Left lobe of liver (tissue), 2 donors: ENCODE results near the gene IREB2. TPM values are rescaled to one million over a fixed set of nuclear protein-coding genes. Genes with fewer than 3 reads are reported as not detected.
"Not testable (repeated sequence)": the region's sequence is repeated elsewhere in the genome, so short reads cannot be mapped to it uniquely, and the experiment has no call there.

Experiments used
- ATAC-seq: fragments of 200-7000 bp; cut with Tn5 transposase; one replicate; pipeline ENCODE4 v1.9.1; 2020; ENCODE audit warnings: mild to moderate bottlenecking, moderate library complexity
- DNase-seq: peaks from one replicate; pipeline ENCODE4 v3.0.0-alpha.2; 2020; ENCODE audit warnings: low spot score
- total RNA-seq: library from RNA; stranded (reverse); gene quantifications from one replicate; pipeline ENCODE4 v1.2.1, GENCODE V29; 2021
- donor health status: DM: no; HTN: no; CAD: no; lungs with moderate emphysema.
- donor health status: DM: no; HTN: yes; CAD: no.

IREB2 gene, protein sequence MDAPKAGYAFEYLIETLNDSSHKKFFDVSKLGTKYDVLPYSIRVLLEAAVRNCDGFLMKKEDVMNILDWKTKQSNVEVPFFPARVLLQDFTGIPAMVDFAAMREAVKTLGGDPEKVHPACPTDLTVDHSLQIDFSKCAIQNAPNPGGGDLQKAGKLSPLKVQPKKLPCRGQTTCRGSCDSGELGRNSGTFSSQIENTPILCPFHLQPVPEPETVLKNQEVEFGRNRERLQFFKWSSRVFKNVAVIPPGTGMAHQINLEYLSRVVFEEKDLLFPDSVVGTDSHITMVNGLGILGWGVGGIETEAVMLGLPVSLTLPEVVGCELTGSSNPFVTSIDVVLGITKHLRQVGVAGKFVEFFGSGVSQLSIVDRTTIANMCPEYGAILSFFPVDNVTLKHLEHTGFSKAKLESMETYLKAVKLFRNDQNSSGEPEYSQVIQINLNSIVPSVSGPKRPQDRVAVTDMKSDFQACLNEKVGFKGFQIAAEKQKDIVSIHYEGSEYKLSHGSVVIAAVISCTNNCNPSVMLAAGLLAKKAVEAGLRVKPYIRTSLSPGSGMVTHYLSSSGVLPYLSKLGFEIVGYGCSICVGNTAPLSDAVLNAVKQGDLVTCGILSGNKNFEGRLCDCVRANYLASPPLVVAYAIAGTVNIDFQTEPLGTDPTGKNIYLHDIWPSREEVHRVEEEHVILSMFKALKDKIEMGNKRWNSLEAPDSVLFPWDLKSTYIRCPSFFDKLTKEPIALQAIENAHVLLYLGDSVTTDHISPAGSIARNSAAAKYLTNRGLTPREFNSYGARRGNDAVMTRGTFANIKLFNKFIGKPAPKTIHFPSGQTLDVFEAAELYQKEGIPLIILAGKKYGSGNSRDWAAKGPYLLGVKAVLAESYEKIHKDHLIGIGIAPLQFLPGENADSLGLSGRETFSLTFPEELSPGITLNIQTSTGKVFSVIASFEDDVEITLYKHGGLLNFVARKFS
- 25.1 TPM for total RNA-seq

DNA sequence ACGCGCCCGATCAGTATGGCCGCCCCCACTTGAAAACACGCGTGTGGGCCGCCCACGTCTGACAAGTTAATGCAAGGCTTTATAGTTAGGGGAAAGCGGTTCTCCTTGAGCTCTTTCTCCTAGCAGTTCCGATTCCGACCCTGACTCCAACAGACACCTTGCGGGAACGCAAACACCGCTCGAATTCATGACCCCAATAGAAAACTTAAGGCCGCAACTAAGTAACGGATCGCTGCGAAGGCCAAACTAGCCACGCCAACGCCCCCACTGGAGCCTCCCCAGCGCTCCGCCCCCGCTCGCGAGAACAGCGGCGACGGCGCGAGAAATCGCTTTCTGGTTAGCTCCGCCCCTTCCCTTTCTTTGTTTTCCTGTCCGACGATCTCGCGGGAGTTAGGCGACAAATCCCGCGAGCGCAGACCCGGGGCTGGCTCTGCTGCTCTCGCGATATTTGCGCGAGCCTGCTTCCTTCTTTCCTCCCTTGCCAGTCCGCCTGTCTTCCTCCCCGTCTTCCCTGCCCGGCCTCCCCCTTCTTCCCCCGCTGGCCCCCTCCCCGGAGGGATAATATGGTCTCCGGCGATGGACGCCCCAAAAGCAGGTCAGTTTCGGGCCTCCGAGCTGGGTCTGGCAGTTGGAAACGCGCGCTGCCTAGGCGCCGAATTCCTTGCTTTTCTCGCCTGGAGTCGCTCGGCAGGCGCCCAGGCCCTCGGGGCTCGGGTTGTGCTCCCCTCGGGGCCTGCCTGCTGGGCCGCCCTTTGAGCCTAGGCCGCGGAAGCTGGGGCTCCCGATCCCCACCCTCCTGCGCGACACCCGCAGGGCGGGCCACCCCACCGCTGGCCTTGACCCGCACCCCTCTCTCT lies at the start of gene IREB2:
TSS of gene IREB2 (plus strand) at position 455 of the 857 bp plus-strand sequence. CDS start at position 577, 122 bp downstream.
- DNase-seq (peak; percentile 98), ATAC-seq (peak; percentile 95)

DNA sequence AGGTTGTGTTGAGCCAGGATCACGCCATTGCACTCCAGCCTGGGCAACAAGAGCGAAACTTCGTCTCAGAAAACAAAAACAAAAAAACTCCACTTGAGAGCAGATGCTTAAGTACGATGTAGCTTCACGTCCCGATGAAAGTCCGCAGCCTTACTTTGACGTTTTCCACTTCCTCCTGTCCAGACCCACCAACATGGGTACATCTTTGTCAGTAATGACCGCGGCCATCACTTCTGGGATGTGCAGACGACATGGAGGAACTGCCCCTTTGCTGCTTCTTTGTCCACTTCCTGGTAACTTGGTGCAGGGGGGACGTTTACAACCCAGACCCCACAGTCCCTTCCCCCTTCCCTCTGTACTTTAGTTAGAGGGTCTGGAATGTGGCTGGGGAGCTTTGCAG lies 49.2 kb upstream of the IREB2 start:
- no peak for DNase-seq
- ATAC-seq: no peak

DNA sequence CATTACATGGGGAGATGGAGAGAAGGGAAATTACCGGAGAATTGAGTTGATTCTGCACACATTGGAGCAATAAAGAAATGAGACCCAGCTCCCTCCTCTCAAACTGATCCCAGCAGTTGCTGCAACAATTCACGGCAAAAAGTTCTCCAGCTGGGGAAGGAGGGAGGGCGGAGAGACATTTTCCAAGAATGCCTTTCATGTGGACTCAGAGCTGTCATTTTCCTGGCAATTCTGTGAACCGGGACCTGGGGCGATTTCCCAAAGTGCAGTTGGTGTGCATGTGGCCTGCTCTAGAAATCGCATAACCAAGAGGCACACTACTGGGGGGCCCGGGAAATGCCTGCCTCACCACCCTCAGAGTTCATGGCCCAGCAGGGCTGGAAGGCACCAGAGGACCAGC lies 48.7 kb upstream of the IREB2 start:
- ATAC-seq: no peak
- DNase-seq: no peak

DNA sequence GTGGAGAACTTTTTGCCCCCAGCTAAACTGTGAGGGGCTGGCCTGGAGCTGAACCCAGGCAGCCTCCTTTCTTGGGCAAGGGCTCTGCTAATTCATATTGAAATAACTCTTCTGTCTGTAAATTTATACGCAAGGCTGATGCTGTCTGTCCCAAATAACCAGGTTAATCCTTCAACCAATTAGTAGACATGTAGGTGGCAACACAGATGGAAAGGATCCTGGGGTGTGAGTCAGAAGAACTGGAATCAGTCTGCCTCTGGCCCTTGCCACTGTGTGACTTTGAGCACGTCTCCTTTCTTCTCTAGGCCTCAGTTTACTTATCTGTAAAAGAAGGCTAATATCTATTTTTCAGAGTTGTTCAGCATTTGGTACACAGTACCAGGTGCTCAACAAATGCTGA lies 48.3 kb upstream of the IREB2 start:
- ATAC-seq: no peak

DNA sequence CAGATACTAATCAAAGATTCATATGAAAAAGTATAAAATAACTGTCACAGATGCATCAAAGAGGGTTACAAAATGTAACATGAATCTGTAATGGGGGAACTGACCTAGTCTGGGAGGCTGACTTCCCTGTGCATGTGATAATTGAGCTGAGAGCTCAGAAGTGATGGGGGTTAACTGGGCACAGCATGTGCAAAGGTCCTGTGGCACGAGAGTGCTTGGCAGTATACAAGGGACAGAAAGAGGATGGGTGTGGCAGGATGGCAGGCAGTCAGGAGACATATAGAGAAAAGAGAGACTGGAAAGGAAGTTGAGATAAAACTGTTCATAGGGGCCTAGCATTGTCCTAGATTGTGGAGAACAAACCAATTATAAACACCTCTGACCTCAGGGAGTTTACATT lies 47.8 kb upstream of the IREB2 start:
- DNase-seq (no peak), ATAC-seq (no peak)

More for the DNA sequence above, 48.3 kb upstream of the IREB2 start:
- DNase-seq: no peak

DNA sequence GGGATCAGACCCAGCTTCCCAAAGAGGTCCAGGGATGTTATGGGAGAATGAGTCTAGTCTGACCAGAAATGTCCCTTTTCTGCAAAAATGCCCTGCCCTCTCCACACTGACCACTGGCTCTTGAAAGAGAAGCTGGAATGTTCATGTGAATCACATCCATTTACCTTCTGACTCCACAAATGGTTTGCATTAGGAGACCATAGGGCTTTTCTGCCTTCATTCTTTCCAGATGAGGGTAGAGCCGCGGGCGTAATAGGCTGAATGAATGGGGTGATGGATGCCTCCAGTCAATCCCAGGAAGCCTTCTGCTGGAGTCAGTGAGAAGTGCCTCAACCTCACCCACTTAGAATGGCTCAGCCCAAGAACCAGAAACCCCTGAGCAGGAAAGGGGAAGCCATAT lies 47.2 kb upstream of the IREB2 start:
- ATAC-seq: no peak
- no peak for DNase-seq

DNA sequence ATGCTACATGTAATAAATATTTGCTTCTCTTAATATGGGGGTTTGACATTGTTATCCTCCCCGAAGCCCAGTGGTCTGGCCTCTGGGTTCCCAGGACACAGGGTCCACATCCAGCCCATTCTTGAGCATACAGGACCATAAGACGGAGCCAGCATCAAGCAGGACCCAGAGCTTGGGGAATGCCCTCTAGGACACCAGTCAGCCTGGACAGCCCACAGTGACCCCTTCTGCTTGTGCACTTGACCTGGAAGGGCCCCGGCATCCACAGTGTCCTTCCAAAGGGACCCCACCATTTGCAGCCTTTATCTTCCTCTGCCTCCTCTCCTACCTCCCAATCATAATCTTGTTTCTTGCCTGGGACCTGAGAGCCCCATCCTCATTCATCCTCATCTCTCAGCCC lies 46.2 kb upstream of the IREB2 start:
- no peak for DNase-seq
- ATAC-seq: no peak

DNA sequence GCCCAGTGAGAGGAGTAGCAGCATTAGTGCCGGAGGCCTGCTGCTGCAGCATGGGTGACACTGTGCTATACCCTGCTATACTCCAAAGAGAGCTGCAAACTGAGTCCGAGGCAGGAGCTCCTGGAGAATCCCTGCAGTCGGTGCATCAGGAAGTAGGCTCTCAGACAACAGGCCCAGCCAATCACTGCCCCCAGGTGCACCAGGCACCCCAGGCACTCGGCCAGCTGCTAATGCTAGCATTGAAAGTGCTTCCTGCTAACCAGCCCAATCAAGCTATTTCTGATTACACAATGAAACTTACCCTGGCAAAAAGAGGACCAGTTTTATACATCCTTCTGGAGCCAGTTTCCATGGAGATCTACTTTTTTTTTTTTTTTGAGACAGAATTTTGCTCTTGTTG lies 45.6 kb upstream of the IREB2 start:
- DNase-seq: no peak
- no peak for ATAC-seq

DNA sequence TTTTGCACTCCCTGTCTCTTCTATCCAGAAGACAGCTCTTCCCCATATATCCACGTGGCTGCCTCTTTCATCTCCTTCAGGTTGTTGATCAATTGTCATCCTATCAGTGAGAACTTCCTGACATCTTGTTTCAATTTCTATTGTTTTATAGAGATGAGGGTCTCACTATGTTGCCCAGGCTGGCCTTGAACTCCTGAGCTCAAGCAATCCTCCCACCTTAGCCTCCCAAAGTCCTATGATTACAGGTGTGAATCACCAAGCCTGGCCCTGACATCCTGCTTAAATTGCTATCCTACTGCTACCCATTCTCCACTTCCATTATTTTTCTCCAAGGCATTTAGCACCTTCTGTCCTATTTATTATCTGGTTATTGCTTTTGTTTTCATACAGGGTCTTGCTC lies 44.9 kb upstream of the IREB2 start:
- DNase-seq (no peak), ATAC-seq (no peak)

DNA sequence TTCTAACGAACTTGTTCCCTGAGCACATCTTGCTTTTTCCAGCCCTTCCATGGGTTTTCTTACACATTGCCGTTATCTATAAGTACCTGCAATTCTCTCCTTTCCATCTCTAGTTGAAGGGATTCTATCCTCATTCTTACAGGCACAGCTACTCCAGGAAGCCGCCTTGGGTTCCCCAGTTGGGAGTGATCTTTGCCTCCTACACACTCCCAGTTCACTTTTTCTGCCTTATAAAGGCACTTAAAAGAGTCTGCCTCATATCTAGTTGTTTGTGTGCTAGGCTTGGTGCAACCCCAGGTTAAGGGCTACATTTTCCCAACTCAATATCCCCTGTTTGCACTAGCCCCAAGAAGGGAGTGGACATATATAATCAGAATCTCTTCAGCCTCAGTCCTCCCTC lies 44.0 kb upstream of the IREB2 start:
- ATAC-seq (no peak), DNase-seq (no peak)

DNA sequence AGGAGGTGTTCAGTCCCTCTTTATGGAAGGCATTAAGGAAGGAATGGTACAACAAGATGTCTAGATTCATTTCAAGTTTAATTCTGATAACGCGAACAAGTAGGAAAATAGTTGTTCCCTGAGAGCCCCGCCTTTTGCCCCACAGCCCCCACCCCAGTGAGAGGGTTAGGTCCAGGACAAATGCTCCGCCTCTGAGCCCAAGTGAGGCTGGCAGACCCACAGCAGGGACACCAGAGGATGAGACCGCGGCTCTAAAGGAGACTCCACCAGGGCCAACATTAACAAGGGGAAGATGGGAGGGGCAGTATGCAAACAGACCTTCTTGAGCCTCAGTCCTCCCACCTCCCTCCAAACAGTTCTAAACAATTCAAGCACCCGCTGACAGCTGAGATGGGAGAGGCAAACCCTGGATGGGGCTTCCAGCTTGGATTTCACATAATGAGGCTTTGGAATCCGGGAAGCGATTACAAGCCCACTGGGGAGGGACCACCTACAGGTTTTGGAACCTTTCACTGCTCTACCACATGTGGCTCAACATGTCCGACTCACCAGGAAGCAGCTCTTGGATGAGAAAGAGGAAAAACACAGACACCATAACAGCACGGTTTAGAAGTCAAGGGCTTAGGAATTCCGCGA lies 42.9 kb upstream of the IREB2 start:
- DNase-seq (no peak), ATAC-seq (no peak)

DNA sequence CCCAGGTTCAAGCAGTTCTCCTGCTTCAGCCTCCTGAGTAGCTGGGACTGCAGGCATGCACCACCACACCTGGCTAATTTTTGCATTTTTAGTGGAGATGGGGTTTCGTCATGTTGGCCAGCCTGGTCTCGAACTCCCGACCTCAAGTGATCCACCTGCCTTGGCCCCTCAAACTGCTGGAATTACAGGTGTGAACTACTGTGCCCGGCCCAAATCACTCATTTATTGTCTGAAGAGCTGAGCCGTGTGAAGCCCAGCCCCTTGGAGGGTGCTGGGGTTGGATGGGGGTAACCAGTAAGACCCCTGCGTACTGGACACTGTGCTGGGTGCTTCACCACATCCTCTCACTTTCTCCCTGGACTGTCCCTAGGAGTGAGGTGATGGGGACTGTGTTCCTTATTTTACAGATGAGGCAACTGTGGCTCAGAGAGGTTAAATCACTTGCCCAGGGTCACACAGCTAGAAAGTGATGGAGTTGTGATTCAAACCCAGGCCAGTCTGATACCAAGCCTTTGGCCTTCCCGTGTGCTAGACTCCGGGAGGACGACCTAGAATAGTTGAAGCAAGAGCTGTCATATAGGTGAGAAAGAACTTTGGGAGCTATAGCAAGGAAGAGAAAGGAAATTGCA lies 41.7 kb upstream of the IREB2 start:
- DNase-seq (no peak), ATAC-seq (no peak)

DNA sequence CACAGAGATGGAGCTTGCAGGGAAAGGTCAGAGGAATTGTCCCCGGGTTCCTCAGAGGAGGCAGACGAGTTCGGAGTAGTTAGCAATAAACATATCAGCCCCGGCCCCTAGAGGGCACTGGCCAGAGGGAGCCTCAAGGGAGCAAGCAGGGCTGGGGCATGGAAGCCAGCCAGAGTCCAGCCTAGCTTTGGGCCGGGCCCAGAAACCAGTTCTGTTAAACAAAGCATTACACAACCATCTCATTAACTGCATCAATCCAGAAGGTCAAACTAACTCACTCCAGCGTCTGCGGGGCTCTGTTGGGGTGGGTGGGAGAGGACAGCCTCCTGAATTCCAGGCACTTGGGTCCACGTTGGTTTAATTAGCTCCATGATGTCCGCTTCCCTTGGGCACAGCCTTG lies 41.0 kb upstream of the IREB2 start:
- ATAC-seq (peak; percentile 97), DNase-seq (peak; percentile 97)

DNA sequence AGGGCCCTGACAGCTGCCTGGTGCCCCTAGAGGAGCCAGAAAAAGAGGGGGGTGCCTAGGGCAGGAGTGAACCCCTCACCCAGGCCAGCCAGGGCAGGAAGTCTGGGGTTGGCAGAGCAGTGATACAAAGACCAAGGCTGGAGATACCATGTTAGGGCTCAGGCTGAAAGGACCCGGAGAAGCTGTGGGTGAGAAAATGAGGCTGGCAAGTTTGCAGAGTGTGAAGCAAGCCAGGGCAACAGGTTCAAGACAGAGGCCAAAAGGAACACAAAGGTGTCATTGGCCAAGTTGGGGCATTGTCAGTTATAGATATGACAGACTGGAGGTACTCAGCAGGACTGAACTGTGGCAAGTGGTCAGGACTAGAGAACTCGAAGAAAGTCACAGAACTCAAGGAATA lies 40.6 kb upstream of the IREB2 start:
- no peak for DNase-seq
- peak; percentile 63 for ATAC-seq

DNA sequence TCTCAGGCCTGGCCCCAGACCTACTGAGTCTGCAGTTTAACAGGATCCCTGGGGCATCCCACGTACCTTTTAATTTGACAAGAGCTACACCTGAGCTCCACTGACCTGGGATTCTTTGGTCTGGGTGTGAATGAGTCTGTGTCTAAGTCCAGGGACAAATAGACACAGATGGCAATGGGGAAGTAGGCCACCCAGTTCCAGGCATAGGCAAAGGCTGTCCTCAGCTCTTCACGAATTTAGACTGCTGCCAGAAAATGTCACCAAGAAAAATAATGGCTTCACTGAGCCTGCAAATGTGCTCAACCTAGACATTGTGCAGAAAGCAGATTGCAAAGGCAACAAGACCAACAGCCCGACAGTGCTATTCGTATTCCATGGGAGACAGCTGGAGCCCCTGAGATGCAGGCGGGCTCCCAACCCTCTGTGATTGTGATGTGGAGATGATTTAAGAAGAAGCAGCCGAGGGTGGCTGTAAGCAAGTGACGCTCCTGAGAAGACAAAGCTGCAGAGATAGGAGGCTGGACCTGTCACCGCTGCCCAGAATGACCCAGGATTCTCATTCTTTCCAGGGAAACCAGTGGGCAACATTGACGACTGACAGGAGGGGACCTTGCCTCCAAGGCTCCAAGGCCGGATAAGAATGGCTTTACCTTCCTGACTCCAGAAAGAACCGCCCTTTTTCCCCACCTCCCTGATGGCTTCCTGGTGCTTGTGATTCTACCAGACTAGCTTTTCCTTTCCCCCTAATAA lies 39.8 kb upstream of the IREB2 start:
- ATAC-seq (no peak), DNase-seq (no peak)

DNA sequence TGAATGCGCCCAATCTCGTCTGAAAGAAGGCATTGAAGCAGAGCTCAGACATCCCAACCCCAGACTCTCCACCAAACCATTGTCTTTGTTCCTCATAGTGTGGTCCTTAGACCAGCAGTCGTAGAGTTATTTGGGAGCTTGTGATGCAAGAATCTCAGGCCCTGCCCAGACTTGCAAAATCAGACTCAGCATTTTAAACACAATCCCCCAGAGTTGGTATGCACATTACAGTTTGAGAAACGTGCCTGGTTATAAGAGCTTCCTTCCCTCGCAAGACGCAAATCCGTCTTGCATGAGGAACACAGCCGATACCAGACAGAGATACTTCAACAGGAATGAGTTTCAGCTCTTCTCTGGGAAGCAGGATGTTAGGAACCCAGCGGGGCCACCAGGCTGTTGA lies 38.9 kb upstream of the IREB2 start:
- no peak for ATAC-seq
- DNase-seq: no peak

DNA sequence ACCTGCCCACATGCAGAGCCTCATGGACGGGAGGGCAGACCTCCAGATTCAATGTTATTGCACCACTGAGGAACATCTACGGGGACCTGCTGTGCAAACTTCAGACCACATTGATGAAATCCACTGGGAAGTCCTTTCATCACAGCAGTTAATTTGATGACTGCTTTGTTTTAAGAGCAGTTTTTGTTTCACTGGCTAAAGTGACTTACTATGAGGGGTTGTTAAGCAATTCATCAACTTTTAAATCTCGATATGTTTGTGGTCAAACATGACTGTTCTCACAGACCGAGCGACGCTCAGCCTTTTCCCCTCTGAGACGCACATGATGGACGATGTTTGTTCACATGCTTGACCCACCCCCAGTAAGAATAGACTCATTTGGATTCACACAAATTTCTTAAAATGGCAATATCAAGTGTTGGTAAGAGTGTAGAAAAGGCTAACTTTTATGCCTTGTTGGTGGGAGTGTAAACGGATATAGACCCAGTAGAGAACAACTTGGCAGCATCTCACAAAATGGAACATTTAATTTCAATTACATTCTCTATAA lies 35.9 kb upstream of the IREB2 start:
- ATAC-seq (no peak), DNase-seq (no peak)

DNA sequence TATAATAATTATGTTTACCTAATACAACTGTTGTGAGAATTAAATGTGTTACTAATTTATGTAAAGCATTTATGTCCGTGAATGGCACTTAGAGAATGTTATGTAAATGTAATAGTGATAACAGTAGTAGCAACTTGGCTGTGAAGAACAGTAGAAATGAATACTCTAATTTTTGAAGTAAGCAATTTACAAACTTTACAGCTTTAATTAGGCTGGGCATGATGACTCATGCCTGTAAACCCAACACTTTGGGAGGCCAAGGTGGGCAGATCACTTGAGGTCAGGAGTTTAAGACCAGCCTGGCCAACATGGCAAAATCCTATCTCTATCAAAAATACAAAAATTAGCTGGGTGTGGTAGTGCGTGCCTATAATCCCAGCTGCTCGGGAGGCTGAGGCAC lies 33.9 kb upstream of the IREB2 start:
- ATAC-seq (no peak), DNase-seq (no peak)

DNA sequence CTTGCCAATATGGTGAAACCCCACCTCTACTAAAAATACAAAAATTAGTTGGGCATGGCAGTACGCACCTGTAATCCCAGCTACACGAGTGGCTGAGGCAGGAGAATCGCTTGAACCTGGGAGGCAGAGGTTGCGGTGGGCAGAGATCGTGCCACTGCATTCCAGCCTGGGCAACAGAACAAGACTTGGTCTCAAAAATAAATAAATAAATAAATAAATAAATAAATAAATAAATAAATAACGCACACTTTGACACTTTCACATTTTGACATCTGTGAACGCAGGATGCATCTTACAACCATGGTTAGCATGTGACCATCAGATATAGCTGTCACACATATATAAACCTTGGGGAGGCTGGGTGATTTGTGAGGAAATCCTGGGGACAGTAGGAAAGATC lies 33.2 kb upstream of the IREB2 start:
- not testable (repeated sequence) for ATAC-seq, DNase-seq
